ENCODE results near the gene POGLUT3. TPM values are rescaled to one million over a fixed set of nuclear protein-coding genes. Genes with fewer than 3 reads are reported as not detected.

The POGLUT3 gene
- total RNA-seq (2014; rRNA removed; shearing (Covaris generic)), result 17.3 and 18.9 TPM in 2 replicates

- H3K4me3 ChIP-seq (ENCODE audit: insufficient read depth, low read depth, low read length), result peak within 1 kb of the TSS; percentile 55
- no peaks in the 10 kb centered on the region for H3K36me3 ChIP-seq (replicated peaks; ENCODE audit: control insufficient read depth, insufficient read depth, low read length)
- H3K27me3 ChIP-seq (ENCODE audit: control insufficient read depth, insufficient read depth, low read length), result no peaks in the 10 kb centered on the region
- DNase-seq, result peak; percentile 90
Measured at GRCh38 chr11:108498046-108498815, at the start of gene POGLUT3. Gene POGLUT3 (minus strand): TSS chr11:108498384. CDS start chr11:108498366, 18 bp downstream.

- no peak for DNase-seq
- Histone ChIP-seq H3K36me3 (replicated peaks; ENCODE audit: control insufficient read depth, insufficient read depth, low read length) (no peaks in the 10 kb centered on the region; the same call in 1 of the 2 replicates), H3K4me3 (ENCODE audit: insufficient read depth, low read depth, low read length) (no peak overlapping the region), H3K27me3 (ENCODE audit: control insufficient read depth, insufficient read depth, low read length) (no peaks in the 10 kb centered on the region)
Measured at GRCh38 chr11:108545909-108546501, 47.8 kb upstream of the POGLUT3 start.

- H3K4me3 ChIP-seq (ENCODE audit: insufficient read depth, low read depth, low read length), result no peak overlapping the region
- H3K27me3 ChIP-seq (ENCODE audit: control insufficient read depth, insufficient read depth, low read length), result no peaks in the 10 kb centered on the region
- no peaks in the 10 kb centered on the region for H3K36me3 ChIP-seq (replicated peaks; ENCODE audit: control insufficient read depth, insufficient read depth, low read length)
- DNase-seq, result no peak
Measured at GRCh38 chr11:108543316-108543964, 45.3 kb upstream of the POGLUT3 start.

GRCh38 chr11:108541531-108541930, 43.3 kb upstream of the POGLUT3 start:
- no peaks in the 10 kb centered on the region for H3K36me3 ChIP-seq (replicated peaks; ENCODE audit: control insufficient read depth, insufficient read depth, low read length)
- no peak overlapping the region for H3K4me3 ChIP-seq (ENCODE audit: insufficient read depth, low read depth, low read length)
- no peaks in the 10 kb centered on the region for H3K27me3 ChIP-seq (ENCODE audit: control insufficient read depth, insufficient read depth, low read length)
- no peak for DNase-seq

DNA sequence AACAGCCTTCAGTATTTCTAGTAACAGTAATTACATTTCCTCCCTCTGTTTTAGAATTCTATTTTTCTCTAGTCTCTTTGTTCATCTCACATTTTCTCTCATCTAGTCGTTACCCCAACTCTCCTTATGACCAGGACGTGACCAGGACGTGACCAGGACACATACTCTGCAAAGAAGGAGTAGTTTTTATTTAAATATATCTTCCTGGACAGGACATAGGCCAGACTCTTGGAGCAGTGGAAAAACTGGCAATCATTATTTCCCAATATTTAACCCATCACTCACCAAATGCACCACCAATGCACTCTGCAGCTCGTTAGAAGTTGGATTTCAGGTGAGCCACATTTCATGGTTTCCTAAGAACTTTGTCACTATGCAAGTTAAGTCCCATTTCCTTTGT, 40.3 kb upstream of the POGLUT3 start:
- Histone ChIP-seq H3K36me3 (replicated peaks; ENCODE audit: control insufficient read depth, insufficient read depth, low read length) (no peaks in the 10 kb centered on the region), H3K27me3 (ENCODE audit: control insufficient read depth, insufficient read depth, low read length) (no peaks in the 10 kb centered on the region), H3K4me3 (ENCODE audit: insufficient read depth, low read depth, low read length) (no peak overlapping the region)
- no peak for DNase-seq

DNA sequence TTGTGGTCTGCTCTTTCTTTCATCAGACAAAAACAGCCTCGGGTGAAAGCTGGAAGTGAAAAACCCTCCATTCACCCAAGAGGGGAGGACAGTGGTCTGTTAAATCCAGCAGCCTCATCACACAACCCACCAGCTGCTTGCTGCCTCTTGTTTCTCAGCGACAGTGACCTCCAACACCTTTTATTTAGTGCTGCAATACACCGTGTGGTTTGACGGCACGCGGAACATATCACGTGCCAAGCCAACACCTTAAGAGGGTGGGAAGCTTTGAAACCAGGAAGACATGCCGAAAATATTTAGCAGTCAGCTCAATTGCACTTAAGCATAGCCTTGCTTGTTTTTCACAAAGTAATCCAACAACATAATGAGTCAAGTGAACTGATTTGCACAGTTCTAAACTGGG, 39.8 kb upstream of the POGLUT3 start:
- DNase-seq, result no peak
- Histone ChIP-seq H3K4me3 (ENCODE audit: insufficient read depth, low read depth, low read length) (no peak overlapping the region), H3K27me3 (ENCODE audit: control insufficient read depth, insufficient read depth, low read length) (no peaks in the 10 kb centered on the region), H3K36me3 (replicated peaks; ENCODE audit: control insufficient read depth, insufficient read depth, low read length) (no peaks in the 10 kb centered on the region)

DNA sequence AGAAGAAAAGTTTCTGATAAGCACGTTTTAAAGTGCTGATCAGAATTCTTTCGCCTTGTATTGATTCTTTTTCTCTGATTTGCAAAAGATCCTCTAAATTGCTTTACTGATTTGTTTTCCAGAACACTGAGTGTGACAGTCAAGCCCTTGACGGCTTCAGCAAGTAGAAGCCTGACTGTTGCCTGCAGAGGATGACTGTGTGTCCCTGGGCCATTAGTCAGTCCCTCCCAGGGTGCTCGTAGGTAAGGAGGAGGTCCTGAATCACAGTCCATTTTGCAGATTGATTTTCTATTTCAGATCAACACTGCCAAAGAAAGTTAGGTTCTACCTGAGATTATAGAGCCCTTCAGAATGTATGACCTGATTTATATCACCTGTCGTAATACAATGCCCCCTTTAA, 38.6 kb upstream of the POGLUT3 start:
- Histone ChIP-seq H3K4me3 (ENCODE audit: insufficient read depth, low read depth, low read length) (no peak overlapping the region), H3K27me3 (ENCODE audit: control insufficient read depth, insufficient read depth, low read length) (no peaks in the 10 kb centered on the region)
- no peak for DNase-seq

DNA sequence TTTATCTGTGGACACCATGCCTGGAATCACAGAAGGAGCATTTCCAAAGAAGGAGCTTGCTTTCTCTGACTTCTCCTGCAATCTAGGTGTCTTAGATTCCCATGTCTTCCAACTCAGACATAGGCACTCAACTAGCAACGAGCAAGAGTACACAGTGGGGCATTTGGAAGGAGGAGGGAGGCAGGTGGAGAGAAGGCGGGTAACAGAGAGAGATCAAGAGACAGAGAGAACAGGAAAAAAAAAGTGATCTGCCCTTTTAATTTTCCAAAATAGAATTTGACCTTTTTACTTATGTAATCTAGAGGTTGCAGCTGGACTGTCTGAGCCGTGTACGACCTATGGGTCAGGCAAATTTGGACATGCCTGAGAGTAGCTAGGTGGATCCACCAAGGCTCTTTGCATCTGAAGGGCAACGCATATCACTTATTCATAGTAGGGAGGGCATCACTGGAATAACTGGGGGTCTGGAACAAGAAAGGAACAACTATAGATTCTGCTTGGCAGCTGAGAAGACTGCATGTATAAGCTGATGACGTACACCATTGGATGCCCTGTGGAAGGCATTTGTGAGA, 37.3 kb upstream of the POGLUT3 start:
- Histone ChIP-seq H3K27me3 (ENCODE audit: control insufficient read depth, insufficient read depth, low read length) (no peaks in the 10 kb centered on the region), H3K4me3 (ENCODE audit: insufficient read depth, low read depth, low read length) (no peak overlapping the region), H3K36me3 (replicated peaks; ENCODE audit: control insufficient read depth, insufficient read depth, low read length) (no peaks in the 10 kb centered on the region)
- DNase-seq, result no peak

More for the DNA sequence above, 38.6 kb upstream of the POGLUT3 start:
- no peaks in the 10 kb centered on the region for H3K36me3 ChIP-seq (replicated peaks; ENCODE audit: control insufficient read depth, insufficient read depth, low read length)

GRCh38 chr11:108534274-108534882, 36.2 kb upstream of the POGLUT3 start:
- H3K27me3 ChIP-seq (ENCODE audit: control insufficient read depth, insufficient read depth, low read length), result no peaks in the 10 kb centered on the region
- no peaks in the 10 kb centered on the region for H3K36me3 ChIP-seq (replicated peaks; ENCODE audit: control insufficient read depth, insufficient read depth, low read length)
- H3K4me3 ChIP-seq (ENCODE audit: insufficient read depth, low read depth, low read length), result no peak overlapping the region
- no peak for DNase-seq

- Histone ChIP-seq H3K27me3 (ENCODE audit: control insufficient read depth, insufficient read depth, low read length) (no peaks in the 10 kb centered on the region), H3K36me3 (replicated peaks; ENCODE audit: control insufficient read depth, insufficient read depth, low read length) (no peaks in the 10 kb centered on the region), H3K4me3 (ENCODE audit: insufficient read depth, low read depth, low read length) (no peak overlapping the region)
- DNase-seq, result no peak
Measured at GRCh38 chr11:108530426-108530825, 32.2 kb upstream of the POGLUT3 start.

- DNase-seq, result no peak
- Histone ChIP-seq H3K27me3 (ENCODE audit: control insufficient read depth, insufficient read depth, low read length) (no peaks in the 10 kb centered on the region), H3K36me3 (replicated peaks; ENCODE audit: control insufficient read depth, insufficient read depth, low read length) (no peaks in the 10 kb centered on the region), H3K4me3 (ENCODE audit: insufficient read depth, low read depth, low read length) (no peak overlapping the region)
Measured at GRCh38 chr11:108527382-108527781, 29.2 kb upstream of the POGLUT3 start.

- DNase-seq, result no peak
- no peak overlapping the region for H3K4me3 ChIP-seq (ENCODE audit: insufficient read depth, low read depth, low read length)
- no peaks in the 10 kb centered on the region for H3K27me3 ChIP-seq (ENCODE audit: control insufficient read depth, insufficient read depth, low read length)
- H3K36me3 ChIP-seq (replicated peaks; ENCODE audit: control insufficient read depth, insufficient read depth, low read length), result no peaks in the 10 kb centered on the region
Measured at GRCh38 chr11:108525161-108525560, 27.0 kb upstream of the POGLUT3 start.

DNA sequence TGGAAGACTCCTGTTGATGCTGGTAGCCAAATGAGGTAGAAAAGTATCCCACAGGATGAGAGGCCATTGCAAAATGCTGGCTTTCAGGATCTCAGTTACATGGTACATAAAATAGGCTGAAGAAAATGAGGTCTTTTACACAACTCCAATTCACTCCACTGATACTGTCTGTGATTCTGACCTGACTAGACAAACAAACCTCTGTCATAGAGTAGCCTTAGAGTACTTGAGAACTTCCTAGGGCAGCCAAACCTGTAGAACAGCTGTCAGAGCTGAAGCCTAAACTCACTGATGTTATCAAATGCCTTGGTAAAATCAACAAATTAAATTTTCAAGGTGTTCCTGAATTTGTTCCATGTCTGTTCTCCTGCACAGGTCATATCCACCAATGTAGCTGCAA, 26.2 kb upstream of the POGLUT3 start:
- no peak for DNase-seq
- H3K27me3 ChIP-seq (ENCODE audit: control insufficient read depth, insufficient read depth, low read length), result no peaks in the 10 kb centered on the region
- no peak overlapping the region for H3K4me3 ChIP-seq (ENCODE audit: insufficient read depth, low read depth, low read length)
- H3K36me3 ChIP-seq (replicated peaks; ENCODE audit: control insufficient read depth, insufficient read depth, low read length), result no peaks in the 10 kb centered on the region

GRCh38 chr11:108522318-108522717, 24.1 kb upstream of the POGLUT3 start:
- Histone ChIP-seq H3K27me3 (ENCODE audit: control insufficient read depth, insufficient read depth, low read length) (no peaks in the 10 kb centered on the region), H3K4me3 (ENCODE audit: insufficient read depth, low read depth, low read length) (no peak overlapping the region), H3K36me3 (replicated peaks; ENCODE audit: control insufficient read depth, insufficient read depth, low read length) (no peaks in the 10 kb centered on the region)
- no peak for DNase-seq

Data from H7 (cell line).